Measurements from ENCODE around the gene FRMD4A. TPM values are rescaled to one million over a fixed set of nuclear protein-coding genes. Genes with fewer than 3 reads are reported as not detected.

Gene FRMD4A
- total RNA-seq, 1 donor from 2014 or later, result 9.6 TPM

GRCh38 chr10:14010769-14011574 lies 319.8 kb downstream of the FRMD4A start:
- no peak for ATAC-seq

DNA sequence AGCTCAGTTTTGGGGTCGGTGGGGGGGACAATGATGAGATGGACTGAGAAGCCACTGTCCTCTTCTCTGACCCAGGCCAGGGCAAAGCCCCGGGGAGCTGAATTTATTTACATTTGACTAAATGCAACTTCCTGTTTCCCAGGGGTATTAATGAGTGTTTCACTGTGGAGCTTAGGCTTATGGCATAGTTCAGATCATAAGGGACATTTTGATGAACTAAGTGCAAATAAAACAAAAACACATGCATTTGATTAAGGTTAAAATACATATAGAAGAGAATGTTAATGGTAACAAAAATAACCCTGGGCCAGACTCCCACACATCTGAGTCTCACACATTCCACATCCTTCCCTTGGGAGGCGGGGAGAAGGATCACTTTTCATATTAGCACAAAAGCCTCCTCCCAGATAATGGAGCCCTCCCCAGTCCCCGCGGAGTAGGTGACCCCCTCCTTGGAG lies 320.6 kb downstream of the FRMD4A start:
- no peak for ATAC-seq

DNA sequence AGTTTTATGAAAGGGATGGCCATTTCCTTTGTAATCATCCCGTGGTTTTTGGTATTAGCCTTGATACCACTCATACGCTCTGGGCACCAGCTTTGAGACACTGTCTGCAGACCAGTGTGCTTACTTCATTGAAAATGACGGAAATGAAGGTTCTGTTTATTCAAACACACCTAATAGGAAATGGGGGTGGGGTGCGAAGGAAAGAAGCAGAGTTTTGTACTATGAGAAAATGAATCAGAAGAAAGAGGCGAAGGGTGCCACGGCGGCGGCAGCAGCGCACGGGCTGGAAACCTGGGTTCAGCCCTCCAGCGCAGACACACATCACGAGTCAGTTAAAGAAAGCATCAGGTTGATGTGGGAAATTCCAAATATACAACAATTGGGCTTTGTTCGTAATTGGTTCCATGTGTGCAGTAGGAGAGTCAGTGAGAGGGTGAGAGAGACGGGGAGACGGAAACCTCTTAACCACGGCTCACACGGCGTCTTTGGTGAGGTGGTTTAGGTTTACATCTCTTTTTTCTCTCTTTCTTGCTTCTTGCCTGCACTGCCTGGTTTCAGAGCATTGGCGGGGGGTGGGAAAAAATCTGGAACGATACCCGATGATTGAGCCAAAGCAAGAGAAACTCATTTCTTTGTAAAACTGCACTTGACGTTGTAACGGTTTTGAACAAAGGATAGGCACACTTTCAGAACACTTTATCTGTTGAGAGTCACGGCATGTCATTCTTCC lies 321.2 kb downstream of the FRMD4A start:
- ATAC-seq, result no peak

- no peak for ATAC-seq
Measured at GRCh38 chr10:14008740-14009080, 322.0 kb downstream of the FRMD4A start.

- no peak for ATAC-seq
Measured at GRCh38 chr10:14004536-14004935, 326.2 kb downstream of the FRMD4A start.

DNA sequence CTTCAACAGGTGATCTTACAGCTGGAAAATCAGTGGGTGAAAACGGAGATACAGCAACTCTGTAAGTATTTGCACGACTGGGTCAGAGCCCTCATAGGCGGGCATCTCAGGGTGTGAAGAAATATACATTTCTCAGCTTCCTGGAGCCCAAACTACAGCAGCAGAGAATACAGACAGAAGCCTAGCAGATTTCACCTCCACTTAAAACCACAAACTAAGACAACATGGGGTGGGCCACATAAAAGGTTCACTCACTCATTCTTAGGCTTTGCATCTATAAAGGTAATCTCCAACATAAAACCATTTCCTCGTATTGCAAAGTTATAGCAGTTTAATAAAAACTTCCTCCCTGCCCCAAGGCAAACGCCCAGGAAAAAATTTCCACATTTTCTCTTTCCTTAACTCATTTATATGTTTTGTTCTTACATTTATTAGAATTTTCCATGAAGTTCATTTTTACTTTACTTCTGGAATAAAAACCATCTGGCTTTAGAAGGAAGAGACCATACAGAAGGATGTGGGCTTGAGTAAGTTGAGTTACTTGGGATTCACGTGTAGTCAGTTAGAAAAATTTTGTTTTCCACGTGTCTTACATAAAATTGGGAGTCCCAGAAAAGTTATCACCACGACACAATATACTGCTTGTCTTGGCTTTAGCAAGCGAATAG lies 327.1 kb downstream of the FRMD4A start:
- no peak for ATAC-seq

DNA sequence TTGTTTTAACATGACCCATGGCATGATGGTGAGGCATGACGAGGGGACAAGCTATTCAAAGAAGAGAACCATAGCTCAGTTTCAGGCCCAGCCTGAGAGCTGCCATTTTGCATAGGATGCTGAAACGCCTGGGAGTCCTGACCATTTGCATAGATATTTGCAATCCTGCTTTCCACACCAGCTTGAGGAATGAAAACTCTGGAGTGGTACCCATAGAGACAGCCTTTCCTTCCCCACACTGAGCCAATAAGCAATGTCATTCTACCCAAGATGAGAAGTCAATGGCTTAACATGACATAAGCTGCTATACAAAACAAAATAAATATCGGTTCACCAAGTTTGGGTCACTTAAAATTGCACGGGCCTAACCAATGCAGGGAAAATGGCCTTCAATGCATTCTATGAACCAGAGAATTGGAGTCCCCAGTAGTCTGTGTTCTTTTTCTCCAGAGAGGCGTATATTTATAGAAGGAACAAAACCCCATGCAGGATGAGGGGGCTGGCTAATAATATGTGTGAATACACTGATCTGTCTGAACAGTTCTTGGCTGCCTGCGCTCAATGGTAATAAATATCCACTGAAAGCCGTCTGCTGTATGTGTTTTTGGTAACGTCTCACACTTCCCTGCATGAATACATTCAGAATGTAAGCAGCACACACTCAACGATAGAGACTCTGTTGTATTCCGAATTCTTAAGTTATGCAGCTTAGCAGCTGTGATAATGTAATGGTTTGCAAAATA lies 329.3 kb downstream of the FRMD4A start:
- no peak for ATAC-seq

DNA sequence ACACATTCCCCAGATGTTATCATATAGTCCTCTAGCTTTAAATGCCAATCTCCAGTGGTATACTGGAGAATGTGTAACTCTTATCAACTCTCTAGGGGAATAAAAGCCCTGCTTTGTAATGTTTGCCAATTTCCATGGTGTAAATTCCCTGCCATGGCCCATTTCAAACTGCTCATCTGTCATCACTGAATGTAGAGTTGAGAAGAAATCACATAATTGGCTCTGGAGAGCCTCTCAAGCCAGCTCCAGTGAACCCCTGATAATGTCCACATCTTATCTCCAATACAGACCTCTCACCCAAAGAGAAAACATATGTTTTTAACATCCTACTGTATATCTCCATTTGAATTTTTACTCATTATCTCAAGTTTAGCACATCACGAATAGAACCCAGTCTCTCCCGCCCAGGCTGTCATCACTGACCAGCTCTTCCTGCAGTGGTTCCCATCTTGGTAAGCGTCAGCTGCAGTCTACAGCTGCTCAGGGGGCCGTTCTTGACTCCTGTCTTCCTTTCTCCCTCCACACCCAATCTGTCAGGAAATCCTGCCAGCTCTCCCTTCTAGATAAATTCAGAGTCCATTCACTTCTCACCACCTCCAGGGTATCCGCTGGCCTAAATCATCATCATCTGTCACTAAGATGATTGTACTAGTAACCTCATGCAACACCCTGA lies 332.4 kb downstream of the FRMD4A start:
- ATAC-seq, result no peak

GRCh38 chr10:13997650-13998049 lies 333.1 kb downstream of the FRMD4A start:
- no peak for ATAC-seq

GRCh38 chr10:13994932-13995331 lies 335.8 kb downstream of the FRMD4A start:
- ATAC-seq, result no peak

- ATAC-seq, result no peak
Measured at GRCh38 chr10:13993673-13994089, 337.0 kb downstream of the FRMD4A start.

DNA sequence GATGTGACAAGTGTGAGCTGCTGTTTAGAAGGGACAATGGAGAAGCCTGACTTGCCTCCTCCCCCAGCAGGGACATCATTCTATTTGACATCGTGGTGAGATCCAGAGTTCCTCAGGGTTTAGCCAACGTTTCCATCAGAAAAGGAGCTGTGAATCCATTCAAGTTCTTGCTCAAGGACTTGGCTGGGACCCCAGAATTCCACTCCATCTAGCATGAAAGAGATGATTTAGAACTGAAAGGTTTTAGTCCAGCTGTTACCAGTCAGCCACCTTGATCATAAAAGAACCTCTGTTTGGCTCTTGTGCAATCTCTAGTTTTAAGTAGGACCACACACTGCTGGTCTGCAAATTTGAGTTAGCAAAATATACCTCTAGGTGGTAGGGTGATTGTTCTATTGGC lies 337.6 kb downstream of the FRMD4A start:
- no peak for ATAC-seq

DNA sequence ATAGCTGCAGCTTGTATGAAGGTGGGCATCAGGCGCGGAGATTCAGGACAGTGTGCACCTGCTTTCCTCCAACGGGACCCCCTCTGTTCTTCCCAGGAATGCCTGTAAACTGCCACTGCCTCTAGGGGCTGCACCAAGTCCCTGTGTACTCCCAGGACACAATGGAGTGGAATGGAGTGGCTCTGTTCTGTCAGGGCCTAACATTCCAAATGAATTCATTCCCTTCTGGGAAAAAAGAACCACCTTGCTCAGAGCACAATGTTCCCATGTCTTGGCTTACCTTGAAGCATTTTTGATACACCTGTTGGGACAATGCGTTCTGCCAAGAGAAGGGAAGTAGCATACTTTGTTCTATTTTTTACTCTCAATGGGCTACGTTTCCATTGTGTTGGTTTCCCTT lies 339.4 kb downstream of the FRMD4A start:
- ATAC-seq, result no peak

- ATAC-seq, result no peak
Measured at GRCh38 chr10:13990946-13991345, 339.8 kb downstream of the FRMD4A start.

DNA sequence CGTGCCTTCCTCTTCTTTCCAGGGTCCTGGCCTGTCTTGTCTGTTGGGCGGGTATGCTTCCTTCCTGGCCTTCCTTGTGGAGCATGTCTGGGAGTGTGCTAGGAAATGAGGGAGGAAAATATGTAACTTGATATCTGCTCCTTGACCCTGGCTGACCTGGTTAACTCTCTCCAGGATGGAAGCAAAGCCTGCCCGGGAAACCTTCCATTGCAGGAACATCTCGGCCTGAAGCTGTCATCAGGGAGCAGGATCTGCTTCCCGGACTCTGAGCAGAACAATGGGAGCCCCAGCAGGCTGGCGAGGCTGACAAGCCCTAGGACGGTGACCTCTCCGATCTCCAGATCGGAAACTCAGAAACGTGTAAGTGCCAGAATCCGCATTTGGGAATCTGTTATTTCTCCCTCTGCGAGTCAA lies 340.3 kb downstream of the FRMD4A start:
- ATAC-seq, result peak; percentile 61

DNA sequence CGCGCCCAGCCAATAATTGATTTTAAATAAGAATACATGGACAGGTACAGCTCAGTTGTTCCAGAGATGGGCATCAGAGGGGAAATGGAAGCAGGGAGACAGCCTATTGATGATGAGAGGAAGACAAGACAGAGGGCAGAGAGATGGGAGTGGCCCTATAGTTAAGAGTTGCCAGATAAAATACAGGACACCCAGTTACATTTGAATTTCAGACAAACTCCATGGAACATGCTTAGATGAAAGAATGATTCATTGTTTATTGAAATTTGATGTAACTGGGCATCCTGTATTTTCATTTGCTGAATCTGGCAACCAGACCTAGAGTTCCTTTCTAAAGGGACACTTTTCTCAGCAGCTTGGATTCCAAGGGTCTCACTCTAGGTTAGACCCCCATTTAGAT lies 341.1 kb downstream of the FRMD4A start:
- ATAC-seq, result no peak

DNA sequence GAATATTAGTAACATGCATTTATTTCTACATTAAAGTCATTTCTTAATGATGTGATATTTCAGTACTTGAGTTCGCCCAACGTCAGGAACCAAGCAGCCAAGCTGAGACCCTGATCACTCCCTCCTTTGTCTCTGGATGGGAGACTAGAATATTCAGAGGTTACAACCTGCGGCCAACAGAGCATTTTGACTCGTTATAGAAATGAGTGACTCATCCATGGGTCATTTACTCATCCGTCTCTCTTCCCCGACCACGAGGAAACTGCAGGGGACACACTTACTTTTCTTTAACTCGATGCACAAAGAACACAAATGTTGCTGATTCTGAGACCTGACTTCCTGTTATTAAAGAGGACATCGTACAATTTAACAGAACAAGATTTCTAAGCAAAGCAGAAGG lies 343.3 kb downstream of the FRMD4A start:
- no peak for ATAC-seq

- ATAC-seq, result peak; percentile 69
Measured at GRCh38 chr10:13984647-13985155, 346.0 kb downstream of the FRMD4A start.

- no peak for ATAC-seq
Measured at GRCh38 chr10:13983035-13983434, 347.7 kb downstream of the FRMD4A start.

DNA sequence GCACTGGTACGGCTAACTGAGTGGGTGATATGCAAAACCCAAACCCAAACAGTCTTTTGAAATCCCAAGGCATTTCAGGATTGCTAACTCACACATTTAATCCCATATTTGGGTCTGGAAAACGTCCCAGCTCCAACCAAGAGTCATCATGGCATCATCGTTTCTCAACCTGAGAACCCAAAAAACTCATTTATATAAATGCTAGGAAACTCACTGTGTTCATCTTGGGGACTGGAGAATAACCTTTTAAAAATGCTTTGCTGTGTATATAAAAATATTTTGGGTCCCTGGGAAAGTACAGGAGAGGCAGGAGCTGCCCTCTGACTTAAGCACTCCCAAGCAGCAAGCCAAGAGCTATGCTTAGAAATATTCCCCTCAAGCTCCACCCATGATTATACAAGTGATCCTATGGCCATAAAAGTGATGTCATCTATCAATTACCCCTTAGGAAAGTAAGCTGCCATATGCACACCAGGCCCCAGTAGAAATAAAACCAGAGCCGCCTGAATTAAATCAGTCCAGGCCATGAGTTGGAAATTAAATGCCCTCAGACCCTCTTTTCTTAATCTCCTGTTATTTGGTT lies 352.1 kb downstream of the FRMD4A start:
- ATAC-seq, result no peak

DNA sequence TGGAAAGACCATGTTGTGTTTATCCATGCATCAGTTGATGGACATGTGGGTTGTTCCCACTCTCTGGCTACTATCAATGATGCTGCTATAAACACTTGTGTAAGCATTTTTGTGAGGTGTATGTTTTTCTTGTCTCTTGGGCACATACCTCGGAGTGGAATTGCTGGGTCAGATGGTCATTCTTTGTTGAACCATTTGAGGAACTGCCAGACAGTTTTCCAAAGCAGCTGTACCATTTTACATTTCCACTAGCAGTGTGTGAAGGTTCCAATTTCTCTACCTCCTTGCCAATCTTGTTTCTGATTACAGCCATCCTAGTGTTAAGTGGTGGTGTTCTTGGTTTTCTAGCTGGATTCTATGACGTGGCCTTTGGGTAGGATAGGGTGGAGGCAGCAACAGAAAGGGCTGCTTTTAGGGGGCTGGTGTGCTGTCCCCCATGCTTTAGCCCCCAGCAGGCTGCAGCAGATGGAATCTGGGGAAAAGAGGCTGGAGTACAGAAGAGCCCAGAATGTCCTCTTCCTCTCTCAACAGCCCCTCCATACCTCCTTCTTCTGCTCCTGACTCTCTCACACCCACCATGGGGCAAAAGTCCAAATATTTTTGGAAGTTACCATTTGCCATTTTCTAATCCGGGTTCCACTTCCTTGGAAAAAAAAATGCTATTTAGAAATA lies 352.7 kb downstream of the FRMD4A start:
- ATAC-seq, result no peak
